ENCODE results near the gene CALCOCO1.

Gene CALCOCO1

DNA sequence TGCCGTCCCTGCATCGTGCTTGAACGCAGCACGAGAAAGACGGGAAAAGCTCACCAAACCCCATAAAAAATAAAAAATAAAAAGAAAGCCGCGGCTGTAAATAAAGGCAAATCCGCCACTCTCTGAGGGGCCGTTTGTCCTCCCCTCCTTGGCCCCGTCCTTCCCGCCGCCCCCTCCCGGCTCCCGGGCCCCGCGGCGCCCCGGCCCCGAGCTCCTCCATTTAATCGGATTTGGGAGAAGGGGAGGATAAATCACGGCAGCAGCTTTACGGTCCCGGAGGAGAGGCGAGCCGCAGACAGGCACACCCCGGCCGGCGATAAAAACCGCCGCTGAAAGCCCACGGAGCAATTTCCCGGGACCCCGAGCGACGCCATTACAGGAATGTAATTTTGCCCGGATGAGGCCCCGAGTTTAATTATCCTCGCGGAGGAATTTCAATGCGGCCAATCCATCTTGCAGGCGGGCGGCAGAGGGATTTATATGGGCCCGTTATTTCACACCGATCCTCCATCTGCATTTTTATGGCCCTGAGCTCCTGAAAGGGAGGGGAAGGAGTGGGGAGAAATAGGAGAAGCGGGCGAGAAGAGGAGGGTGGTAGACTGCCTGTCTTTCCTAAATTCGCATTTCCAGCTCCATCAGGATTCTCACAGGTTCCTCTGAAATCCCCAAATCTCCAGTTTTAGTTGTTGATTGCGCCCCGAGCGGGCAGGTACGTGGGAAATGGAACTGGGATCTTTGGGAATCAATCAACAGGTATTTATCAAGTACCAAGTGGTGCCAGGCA lies 50.0 kb downstream of the CALCOCO1 start:
- peak overlapping the region; percentile 55 for H3K4me3 ChIP-seq (ENCODE audit: low read depth, low read length)
- TF ChIP-seq, protein P1, sequence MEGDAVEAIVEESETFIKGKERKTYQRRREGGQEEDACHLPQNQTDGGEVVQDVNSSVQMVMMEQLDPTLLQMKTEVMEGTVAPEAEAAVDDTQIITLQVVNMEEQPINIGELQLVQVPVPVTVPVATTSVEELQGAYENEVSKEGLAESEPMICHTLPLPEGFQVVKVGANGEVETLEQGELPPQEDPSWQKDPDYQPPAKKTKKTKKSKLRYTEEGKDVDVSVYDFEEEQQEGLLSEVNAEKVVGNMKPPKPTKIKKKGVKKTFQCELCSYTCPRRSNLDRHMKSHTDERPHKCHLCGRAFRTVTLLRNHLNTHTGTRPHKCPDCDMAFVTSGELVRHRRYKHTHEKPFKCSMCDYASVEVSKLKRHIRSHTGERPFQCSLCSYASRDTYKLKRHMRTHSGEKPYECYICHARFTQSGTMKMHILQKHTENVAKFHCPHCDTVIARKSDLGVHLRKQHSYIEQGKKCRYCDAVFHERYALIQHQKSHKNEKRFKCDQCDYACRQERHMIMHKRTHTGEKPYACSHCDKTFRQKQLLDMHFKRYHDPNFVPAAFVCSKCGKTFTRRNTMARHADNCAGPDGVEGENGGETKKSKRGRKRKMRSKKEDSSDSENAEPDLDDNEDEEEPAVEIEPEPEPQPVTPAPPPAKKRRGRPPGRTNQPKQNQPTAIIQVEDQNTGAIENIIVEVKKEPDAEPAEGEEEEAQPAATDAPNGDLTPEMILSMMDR (IDR thresholded peaks at IDR 0.05; ENCODE audit: borderline replicate concordance, insufficient read depth, low read depth, low read length): no peak

DNA sequence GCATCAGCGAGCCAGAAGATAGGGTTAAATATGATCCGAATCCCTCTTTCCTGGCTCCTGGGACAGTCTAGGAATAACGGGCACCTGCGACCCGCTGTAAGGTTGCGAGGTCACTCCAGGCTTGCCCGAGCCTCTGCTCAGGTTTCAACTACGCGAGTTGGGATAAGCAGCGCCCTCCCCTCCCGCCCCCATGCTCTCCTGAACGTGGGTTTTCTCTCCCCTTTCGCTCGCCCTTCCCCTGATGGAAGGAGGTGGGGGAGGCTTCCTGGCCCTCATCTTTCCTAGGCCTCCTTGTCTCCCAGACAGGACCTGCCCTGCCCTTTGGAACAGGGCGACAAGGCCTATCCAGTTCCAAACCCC lies 50.6 kb downstream of the CALCOCO1 start:
- TF ChIP-seq, protein P1 (IDR thresholded peaks at IDR 0.05; ENCODE audit: borderline replicate concordance, insufficient read depth, low read depth, low read length): no peak
- peak overlapping the region; percentile 55 for H3K4me3 ChIP-seq (ENCODE audit: low read depth, low read length)

DNA sequence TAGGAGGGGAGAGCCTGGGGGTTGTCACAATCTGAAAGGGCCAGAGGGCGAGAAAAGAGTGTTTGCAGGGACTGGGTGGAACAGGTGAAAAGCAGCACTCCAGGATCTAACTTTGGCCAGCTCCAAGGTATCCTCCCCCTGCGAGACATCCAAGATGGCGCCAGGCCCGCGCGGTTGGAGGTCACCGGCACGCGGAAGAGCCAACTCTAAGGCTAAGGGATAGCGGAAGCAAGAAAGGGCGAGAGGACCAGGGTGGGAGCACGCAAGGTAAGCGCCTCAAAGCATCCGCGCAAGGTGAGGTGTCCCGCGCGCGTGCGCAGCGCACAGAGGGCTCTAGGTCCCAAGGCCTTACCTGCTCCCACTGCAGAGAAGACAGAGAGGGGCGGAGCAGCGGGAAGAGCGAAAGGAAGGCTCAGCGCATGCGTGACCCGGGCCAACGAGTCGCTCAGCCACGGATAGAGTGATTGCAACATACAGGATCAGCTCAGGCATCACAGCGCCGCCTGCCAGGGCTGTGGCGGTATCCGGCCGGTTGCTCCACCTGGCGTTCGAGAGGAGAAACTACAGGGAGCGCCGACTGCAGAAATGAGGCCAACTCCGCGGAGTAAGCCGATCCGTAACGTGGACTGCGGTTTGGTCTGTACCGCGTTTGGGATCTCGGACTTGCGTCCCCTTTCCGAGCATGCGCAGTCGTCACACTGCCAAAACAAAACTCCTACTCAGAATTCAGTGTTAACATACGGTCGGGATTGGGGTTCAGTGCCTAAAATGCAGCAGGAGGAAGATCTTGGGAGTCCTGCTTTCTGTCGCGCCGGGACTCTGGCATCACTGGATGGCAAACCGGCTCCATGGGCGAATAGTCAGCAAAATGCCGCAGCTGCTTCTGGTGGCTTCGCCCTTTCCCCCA lies 51.3 kb downstream of the CALCOCO1 start, which contains the start of gene ATP5MC2:
Gene ATP5MC2 (minus strand): TSS at position 383 of the 907 bp plus-strand sequence. CDS start 3,469 bp downstream, outside the sequence.
- TF ChIP-seq, protein P1 (IDR thresholded peaks at IDR 0.05; ENCODE audit: borderline replicate concordance, insufficient read depth, low read depth, low read length): peak; percentile 99
- H3K4me3 ChIP-seq (ENCODE audit: low read depth, low read length): peak within 1 kb of the TSS; percentile 76

DNA sequence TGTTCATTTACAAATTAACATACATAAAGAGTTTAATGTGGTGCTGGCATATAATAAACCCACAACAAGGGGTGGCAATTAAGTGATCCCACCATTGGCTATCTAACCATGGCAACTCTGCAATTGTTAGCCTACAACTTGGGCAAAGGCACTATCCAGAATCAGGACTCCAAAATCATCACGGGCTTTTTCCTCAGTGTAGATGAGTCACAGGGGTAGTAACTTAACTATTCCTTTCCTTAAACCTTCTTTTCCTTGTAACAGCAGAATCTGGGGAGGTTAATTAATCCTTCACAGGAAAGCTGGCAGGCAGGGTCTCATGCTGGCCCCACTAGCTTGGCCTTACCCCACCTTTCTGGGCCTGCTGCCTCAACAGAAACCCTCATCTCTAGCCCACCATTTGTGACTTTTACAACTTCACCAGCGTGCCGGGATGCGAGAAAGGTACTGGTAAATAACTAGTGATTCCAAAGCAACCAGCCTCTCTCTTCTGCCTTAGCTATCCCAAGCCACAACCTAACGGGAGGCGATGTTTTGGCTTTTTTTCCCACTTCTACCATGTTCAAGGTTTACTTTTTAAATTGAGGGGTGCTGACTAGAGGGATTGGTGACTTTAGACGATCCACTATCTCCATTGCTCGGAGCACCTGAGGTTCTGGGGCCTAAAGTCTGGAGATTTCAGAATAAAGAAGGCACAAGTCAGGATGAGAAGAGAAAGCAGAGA lies 52.1 kb downstream of the CALCOCO1 start:
- peak overlapping the region; percentile 76 for H3K4me3 ChIP-seq (ENCODE audit: low read depth, low read length)
- TF ChIP-seq, protein P1 (IDR thresholded peaks at IDR 0.05; ENCODE audit: borderline replicate concordance, insufficient read depth, low read depth, low read length): no peak

DNA sequence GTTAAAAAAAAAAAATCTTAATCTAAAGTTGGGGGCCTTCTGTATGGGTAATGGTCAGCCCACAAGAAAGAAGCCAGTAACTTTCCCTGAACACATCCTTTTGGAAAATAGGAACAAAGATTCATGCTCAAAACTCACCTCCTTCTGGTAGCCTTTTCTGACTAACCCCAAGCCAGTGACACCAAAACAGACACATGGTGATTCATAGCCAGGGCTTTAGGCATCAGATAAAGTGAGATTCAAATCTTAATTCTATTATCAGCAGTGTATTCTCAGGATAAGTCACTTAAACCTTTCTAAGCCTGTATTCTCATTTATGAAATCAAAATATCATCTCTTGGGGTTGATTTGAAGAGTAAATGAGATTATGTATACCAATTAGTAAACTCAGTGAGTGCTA lies 56.3 kb downstream of the CALCOCO1 start:
- TF ChIP-seq, protein P1 (IDR thresholded peaks at IDR 0.05; ENCODE audit: borderline replicate concordance, insufficient read depth, low read depth, low read length): no peak
- no peak overlapping the region for H3K4me3 ChIP-seq (ENCODE audit: low read depth, low read length)

DNA sequence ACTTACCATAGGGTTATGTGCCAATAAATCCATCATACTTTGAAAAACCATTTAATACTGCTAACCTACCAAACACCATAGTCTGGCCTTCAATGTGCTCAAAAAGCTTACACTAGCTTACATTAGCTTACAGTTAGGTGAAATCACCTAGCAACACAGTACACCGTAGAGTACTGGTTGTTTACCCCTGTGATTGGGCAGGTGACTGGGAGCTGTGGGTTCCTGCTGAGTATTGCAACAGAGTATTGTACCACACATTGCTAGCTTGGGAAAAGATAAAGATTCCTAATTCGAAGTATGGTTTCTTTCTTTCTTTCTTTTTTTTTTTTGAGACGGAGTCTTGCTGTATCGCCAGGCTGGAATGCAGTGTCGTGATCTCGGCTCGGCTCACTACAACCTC lies 56.9 kb downstream of the CALCOCO1 start:
- no peak overlapping the region for H3K4me3 ChIP-seq (ENCODE audit: low read depth, low read length)
- TF ChIP-seq, protein P1 (IDR thresholded peaks at IDR 0.05; ENCODE audit: borderline replicate concordance, insufficient read depth, low read depth, low read length): no peak

Measured in GM12875 (cell line).